Measurements from ENCODE around the gene FSTL4.

FSTL4 gene

GRCh38 chr5:133289686-133290367, 322.5 kb downstream of the FSTL4 start:
- H3K4me3 ChIP-seq = no peak overlapping the region
- 0 out of 2 replicates have a peak overlapping the region, but pooled peaks have one; percentile 28 for H3K9ac ChIP-seq
- TF ChIP-seq Cebpa-rat (IDR thresholded peaks at IDR 0.05) = no peak
- H3K27me3 ChIP-seq = no peaks in the 10 kb centered on the region
- H3K4me1 ChIP-seq = peaks cover 41% of the 10 kb centered on the region
- no peak overlapping the region for H3K4me2 ChIP-seq
- no peaks in the 10 kb centered on the region for H4K20me1 ChIP-seq
- H3K36me3 ChIP-seq = no peaks in the 10 kb centered on the region
- no peak overlapping the region for H3K27ac ChIP-seq
- no peaks in the 10 kb centered on the region for H3K9me3 ChIP-seq

GRCh38 chr5:133287500-133287899, 324.8 kb downstream of the FSTL4 start:
- Histone ChIP-seq H3K4me3 (no peak overlapping the region), H3K27ac (no peak overlapping the region), H3K9ac (no peak overlapping the region), H4K20me1 (no peaks in the 10 kb centered on the region), H3K27me3 (no peaks in the 10 kb centered on the region), H3K9me3 (no peaks in the 10 kb centered on the region), H3K4me1 (peaks cover 21% of the 10 kb centered on the region), H3K36me3 (no peaks in the 10 kb centered on the region), H3K4me2 (no peak overlapping the region)
- TF ChIP-seq Cebpa-rat (IDR thresholded peaks at IDR 0.05) = no peak

- H3K27me3 ChIP-seq = no peaks in the 10 kb centered on the region
- no peaks in the 10 kb centered on the region for H4K20me1 ChIP-seq
- H3K27ac ChIP-seq = no peak overlapping the region
- no peak for TF ChIP-seq Cebpa-rat (IDR thresholded peaks at IDR 0.05)
- H3K36me3 ChIP-seq = no peaks in the 10 kb centered on the region
- H3K9ac ChIP-seq = no peak overlapping the region
- H3K4me1 ChIP-seq = peaks cover 15% of the 10 kb centered on the region
- H3K9me3 ChIP-seq = no peaks in the 10 kb centered on the region
- no peak overlapping the region for H3K4me2 ChIP-seq
- no peak overlapping the region for H3K4me3 ChIP-seq
These were observed 325.9 kb downstream of the FSTL4 start for GRCh38 chr5:133286483-133286882.

- H3K4me2 ChIP-seq = peak overlapping the region; percentile 47
These were observed 326.7 kb downstream of the FSTL4 start for GRCh38 chr5:133285583-133286021.

GRCh38 chr5:133284306-133284705, 328.0 kb downstream of the FSTL4 start:
- no peak overlapping the region for H3K4me2 ChIP-seq
- no peak overlapping the region for H3K4me3 ChIP-seq
- H3K27me3 ChIP-seq = no peaks in the 10 kb centered on the region
- H3K9me3 ChIP-seq = peaks cover 3% of the 10 kb centered on the region; the same call in 1 of the 2 replicates
- no peak overlapping the region for H3K9ac ChIP-seq
- no peak overlapping the region for H3K27ac ChIP-seq
- no peak for TF ChIP-seq Cebpa-rat (IDR thresholded peaks at IDR 0.05)
- no peaks in the 10 kb centered on the region for H4K20me1 ChIP-seq
- H3K4me1 ChIP-seq = peaks cover 11% of the 10 kb centered on the region
- no peaks in the 10 kb centered on the region for H3K36me3 ChIP-seq

More at GRCh38 chr5:133285583-133286021, 326.7 kb downstream of the FSTL4 start:
- no peaks in the 10 kb centered on the region for H3K36me3 ChIP-seq
- H4K20me1 ChIP-seq = no peaks in the 10 kb centered on the region
- no peak for TF ChIP-seq Cebpa-rat (IDR thresholded peaks at IDR 0.05)
- peaks cover 15% of the 10 kb centered on the region for H3K4me1 ChIP-seq
- no peak overlapping the region for H3K4me3 ChIP-seq
- H3K9ac ChIP-seq = no peak overlapping the region
- H3K27ac ChIP-seq = no peak overlapping the region; the same call in 1 of the 2 replicates
- H3K27me3 ChIP-seq = no peaks in the 10 kb centered on the region
- no peaks in the 10 kb centered on the region for H3K9me3 ChIP-seq

GRCh38 chr5:133278317-133278716, 334.0 kb downstream of the FSTL4 start:
- no peak overlapping the region for H3K9ac ChIP-seq
- peaks cover 8% of the 10 kb centered on the region for H3K4me1 ChIP-seq
- H3K36me3 ChIP-seq = no peaks in the 10 kb centered on the region
- H4K20me1 ChIP-seq = no peaks in the 10 kb centered on the region
- no peak for TF ChIP-seq Cebpa-rat (IDR thresholded peaks at IDR 0.05)
- no peak overlapping the region for H3K4me3 ChIP-seq
- H3K27me3 ChIP-seq = no peaks in the 10 kb centered on the region
- H3K9me3 ChIP-seq = peaks cover 11% of the 10 kb centered on the region; the same call in 1 of the 2 replicates
- H3K4me2 ChIP-seq = no peak overlapping the region
- H3K27ac ChIP-seq = no peak overlapping the region

- H3K4me3 ChIP-seq = no peak overlapping the region
- TF ChIP-seq Cebpa-rat (IDR thresholded peaks at IDR 0.05) = no peak
- no peaks in the 10 kb centered on the region for H3K36me3 ChIP-seq
- peaks cover 11% of the 10 kb centered on the region; the same call in 1 of the 2 replicates for H3K9me3 ChIP-seq
- no peak overlapping the region for H3K9ac ChIP-seq
- no peaks in the 10 kb centered on the region for H4K20me1 ChIP-seq
- H3K4me1 ChIP-seq = peaks cover 13% of the 10 kb centered on the region
- no peak overlapping the region for H3K4me2 ChIP-seq
- H3K27ac ChIP-seq = no peak overlapping the region
- no peaks in the 10 kb centered on the region for H3K27me3 ChIP-seq
These were observed 334.6 kb downstream of the FSTL4 start for GRCh38 chr5:133277744-133278143.

- H3K27me3 ChIP-seq = no peaks in the 10 kb centered on the region
- TF ChIP-seq Cebpa-rat (IDR thresholded peaks at IDR 0.05) = no peak
- H3K9me3 ChIP-seq = peaks cover 11% of the 10 kb centered on the region; the same call in 1 of the 2 replicates
- no peak overlapping the region for H3K4me3 ChIP-seq
- no peak overlapping the region for H3K27ac ChIP-seq
- H3K4me2 ChIP-seq = no peak overlapping the region
- H4K20me1 ChIP-seq = no peaks in the 10 kb centered on the region
- H3K9ac ChIP-seq = no peak overlapping the region
- peaks cover 29% of the 10 kb centered on the region for H3K4me1 ChIP-seq
- no peaks in the 10 kb centered on the region for H3K36me3 ChIP-seq
These were observed 336.2 kb downstream of the FSTL4 start for GRCh38 chr5:133276171-133276570.

GRCh38 chr5:133275631-133276030, 336.7 kb downstream of the FSTL4 start:
- no peaks in the 10 kb centered on the region for H3K27me3 ChIP-seq
- H3K4me3 ChIP-seq = no peak overlapping the region
- H3K27ac ChIP-seq = no peak overlapping the region
- no peaks in the 10 kb centered on the region for H4K20me1 ChIP-seq
- H3K4me2 ChIP-seq = no peak overlapping the region
- no peak overlapping the region for H3K9ac ChIP-seq
- TF ChIP-seq Cebpa-rat (IDR thresholded peaks at IDR 0.05) = no peak
- peaks cover 35% of the 10 kb centered on the region for H3K4me1 ChIP-seq
- peaks cover 11% of the 10 kb centered on the region; the same call in 1 of the 2 replicates for H3K9me3 ChIP-seq
- no peaks in the 10 kb centered on the region for H3K36me3 ChIP-seq

GRCh38 chr5:133274597-133274935, 337.8 kb downstream of the FSTL4 start:
- Histone ChIP-seq H3K9ac (no peak overlapping the region), H3K4me3 (no peak overlapping the region), H4K20me1 (no peaks in the 10 kb centered on the region), H3K4me2 (no peak overlapping the region), H3K4me1 (peaks cover 38% of the 10 kb centered on the region), H3K9me3 (peaks cover 11% of the 10 kb centered on the region; the same call in 1 of the 2 replicates), H3K36me3 (no peaks in the 10 kb centered on the region), H3K27ac (no peak overlapping the region), H3K27me3 (no peaks in the 10 kb centered on the region)
- TF ChIP-seq Cebpa-rat (IDR thresholded peaks at IDR 0.05) = no peak
